Testis (tissue), 2 donors: ENCODE data around the gene ZNF91.
"Not testable (repeated sequence)": the region's sequence is repeated elsewhere in the genome, so short reads cannot be mapped to it uniquely, and the experiment has no call there.

Experiments used
- POLR2A ChIP-seq: fragments of 450-650 bp; IDR thresholded peaks from one replicate; pipeline ENCODE4 v1.6.1; 2017; ENCODE audit warnings: antibody characterized with exemption, mild to moderate bottlenecking, moderate library complexity
- TF ChIP-seq, protein P1 (sequence below), 3 experiments: fragments of 450-650 bp in 2 of 3; fragments of 200-600 bp in 1 of 3; sonication (generic) in 1 of 3; IDR thresholded peaks; one replicate each; pipeline ENCODE4 v1.5.1; 2016 to 2019; ENCODE audit warnings: antibody characterized with exemption in 3 of 3, mild to moderate bottlenecking in 2 of 3, moderate library complexity in 1 of 3

DNA sequence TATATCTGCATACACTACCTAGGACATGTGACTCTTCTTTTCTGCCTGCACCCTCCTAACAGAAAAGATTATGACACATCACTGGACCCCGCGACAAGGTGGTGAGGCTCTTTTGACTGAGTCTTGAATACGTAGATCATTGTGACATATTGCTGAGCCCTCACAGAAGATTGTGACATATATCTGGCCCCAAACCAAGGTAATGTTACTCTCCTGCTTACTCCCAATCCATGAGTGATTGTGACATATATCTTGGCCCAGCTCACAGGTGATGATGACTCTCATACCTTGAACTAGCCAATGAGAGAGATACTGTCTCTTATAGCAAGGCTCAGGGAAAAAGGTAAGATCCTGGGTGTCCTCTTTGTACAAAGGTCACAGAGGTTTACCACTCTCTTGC lies 75.7 kb downstream of the ZNF91 start:
- TF ChIP-seq, protein P1, sequence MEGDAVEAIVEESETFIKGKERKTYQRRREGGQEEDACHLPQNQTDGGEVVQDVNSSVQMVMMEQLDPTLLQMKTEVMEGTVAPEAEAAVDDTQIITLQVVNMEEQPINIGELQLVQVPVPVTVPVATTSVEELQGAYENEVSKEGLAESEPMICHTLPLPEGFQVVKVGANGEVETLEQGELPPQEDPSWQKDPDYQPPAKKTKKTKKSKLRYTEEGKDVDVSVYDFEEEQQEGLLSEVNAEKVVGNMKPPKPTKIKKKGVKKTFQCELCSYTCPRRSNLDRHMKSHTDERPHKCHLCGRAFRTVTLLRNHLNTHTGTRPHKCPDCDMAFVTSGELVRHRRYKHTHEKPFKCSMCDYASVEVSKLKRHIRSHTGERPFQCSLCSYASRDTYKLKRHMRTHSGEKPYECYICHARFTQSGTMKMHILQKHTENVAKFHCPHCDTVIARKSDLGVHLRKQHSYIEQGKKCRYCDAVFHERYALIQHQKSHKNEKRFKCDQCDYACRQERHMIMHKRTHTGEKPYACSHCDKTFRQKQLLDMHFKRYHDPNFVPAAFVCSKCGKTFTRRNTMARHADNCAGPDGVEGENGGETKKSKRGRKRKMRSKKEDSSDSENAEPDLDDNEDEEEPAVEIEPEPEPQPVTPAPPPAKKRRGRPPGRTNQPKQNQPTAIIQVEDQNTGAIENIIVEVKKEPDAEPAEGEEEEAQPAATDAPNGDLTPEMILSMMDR (IDR thresholded peaks at IDR 0.05) = not testable (repeated sequence)
- TF ChIP-seq POLR2A = not testable (repeated sequence)
